ENCODE data around the gene TMEM204. TPM values are rescaled to one million over a fixed set of nuclear protein-coding genes. Genes with fewer than 3 reads are reported as not detected.

The TMEM204 gene
- polyA plus RNA-seq, 1 of the 3 experiments (the other 2 are of a cell fraction), result 2.3 TPM

DNA sequence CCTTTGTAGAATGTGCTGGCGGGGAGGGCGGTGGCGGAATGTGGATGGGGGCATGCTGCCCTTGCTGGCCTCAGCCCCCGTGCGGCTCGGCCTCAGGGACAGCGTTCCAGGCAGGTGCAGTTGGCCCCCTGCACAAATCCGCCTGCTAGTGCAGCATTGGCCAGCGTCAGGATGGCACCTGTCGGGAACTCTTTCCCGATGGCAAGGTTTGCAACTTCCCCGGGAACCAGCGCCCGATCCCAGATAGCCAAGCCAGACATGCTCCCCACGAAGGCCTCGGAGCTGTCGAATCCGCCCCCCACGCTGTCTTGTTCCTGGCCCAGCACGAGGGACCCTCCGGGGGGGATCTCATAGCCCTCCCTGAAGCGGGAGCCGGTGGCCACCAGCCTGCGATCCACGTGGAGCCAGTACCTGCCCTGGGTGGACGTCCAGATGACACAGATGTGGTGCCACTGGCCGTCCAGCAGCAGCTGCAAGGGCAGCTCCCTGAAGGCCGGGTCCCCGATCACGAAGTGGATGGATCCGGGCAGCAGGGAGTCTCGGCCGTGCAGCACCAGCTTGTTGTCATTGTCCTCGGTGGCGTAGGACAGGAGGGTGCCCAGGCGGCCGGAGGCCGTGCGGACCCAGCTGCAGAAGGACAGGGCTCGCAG is 47.5 kb upstream of the TMEM204 start:
- no peak for DNase-seq
- H3K9me3 ChIP-seq, result no peaks in the 10 kb centered on the region
- H3K36me3 ChIP-seq (replicated peaks in 1 of 2; ENCODE audit: control insufficient read depth in 1 of 2, insufficient read depth in 2 of 2, low read length in 1 of 2), result no peaks in the 10 kb centered on the region
- peaks cover 0 to 4% of the 10 kb centered on the region in 2 experiments; a peak in 1 of 4 replicates for H3K4me1 ChIP-seq (ENCODE audit: control insufficient read depth in 1 of 2, insufficient read depth in 2 of 2, low read depth in 1 of 2, low read length in 1 of 2)
- ChIA-PET CTCF (no interaction called here), POLR2A (no interaction called here)
- no peak for TF ChIP-seq FOSL2 (IDR thresholded peaks at IDR 0.05; ENCODE audit: borderline replicate concordance, low read depth)
- no peak overlapping the region for H3K4me2 ChIP-seq
- no peaks in the 10 kb centered on the region for H3K27me3 ChIP-seq (ENCODE audit: insufficient read depth)
- 76% methylated on average over 25 of the region's 40 CpGs for WGBS (ENCODE audit: low lambda C conversion rate)
- no peak overlapping the region for H3K9ac ChIP-seq
- no peaks in the 10 kb centered on the region for H3K79me2 ChIP-seq (ENCODE audit: insufficient read depth)
- H3K9me2 ChIP-seq, result no peaks in the 10 kb centered on the region
- no peak overlapping the region for H2AFZ ChIP-seq (ENCODE audit: low read depth)
- no peaks in the 10 kb centered on the region for H4K20me1 ChIP-seq (ENCODE audit: insufficient read depth)
- H3F3A ChIP-seq (replicated peaks; ENCODE audit: insufficient read depth), result no peaks in the 10 kb centered on the region
- no peak overlapping the region for H3K27ac ChIP-seq (ENCODE audit: low read depth in 2 of 2, low read length in 1 of 2)
- H3K4me3 ChIP-seq (ENCODE audit: low read depth in 2 of 2, low read length in 1 of 2), result no peak overlapping the region

DNA sequence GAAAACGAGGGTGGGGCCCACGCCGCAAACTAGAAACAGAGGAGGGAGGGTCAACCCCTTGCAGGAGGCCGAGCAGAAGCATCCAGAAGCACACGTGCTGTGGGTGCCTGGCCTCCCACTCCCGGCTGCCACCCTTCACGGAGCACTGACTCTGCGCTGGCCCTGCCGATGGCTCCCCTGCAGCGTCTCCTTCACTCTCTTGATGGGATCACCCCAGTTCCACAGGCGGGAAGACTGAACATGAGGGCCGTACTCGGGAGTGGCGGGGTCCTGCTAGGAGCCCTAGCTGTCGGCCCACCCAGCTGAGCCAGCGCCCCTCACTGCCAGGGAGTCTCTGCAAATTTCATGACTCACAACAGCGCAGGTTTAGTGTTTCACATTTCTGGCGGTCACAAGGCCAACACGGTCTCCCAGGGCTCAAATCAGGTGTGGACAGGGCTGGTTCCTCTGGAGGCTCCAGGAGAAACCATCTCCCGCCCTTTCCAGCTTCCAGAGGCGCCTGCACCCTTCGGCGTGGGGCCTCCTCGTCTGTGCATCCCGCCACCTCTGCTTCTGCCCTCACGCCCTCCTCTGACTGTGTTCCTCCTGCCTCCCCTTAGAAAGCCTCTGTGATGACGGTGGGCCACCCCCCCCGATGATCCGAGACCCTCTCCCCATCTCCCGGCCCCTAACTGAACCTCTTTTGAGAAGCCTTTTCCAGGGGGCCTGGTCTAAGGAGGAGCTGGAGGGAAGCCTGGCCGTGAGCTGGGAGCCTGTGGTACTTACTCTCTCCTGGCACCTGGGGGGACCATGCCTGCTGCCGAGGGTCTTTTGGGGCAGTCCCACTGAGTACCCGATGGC is 46.7 kb upstream of the TMEM204 start:
- Histone ChIP-seq H3K4me2 (no peak overlapping the region), H3K27me3 (ENCODE audit: insufficient read depth) (no peaks in the 10 kb centered on the region), H4K20me1 (ENCODE audit: insufficient read depth) (no peaks in the 10 kb centered on the region), H3F3A (replicated peaks; ENCODE audit: insufficient read depth) (no peaks in the 10 kb centered on the region), H3K9ac (no peak overlapping the region), H2AFZ (ENCODE audit: low read depth) (no peak overlapping the region), H3K4me1 (ENCODE audit: control insufficient read depth in 1 of 2, insufficient read depth in 2 of 2, low read depth in 1 of 2, low read length in 1 of 2) (peaks cover 0 to 4% of the 10 kb centered on the region in 2 experiments; a peak in 1 of 4 replicates), H3K79me2 (ENCODE audit: insufficient read depth) (no peaks in the 10 kb centered on the region), H3K36me3 (replicated peaks in 1 of 2; ENCODE audit: control insufficient read depth in 1 of 2, insufficient read depth in 2 of 2, low read length in 1 of 2) (no peaks in the 10 kb centered on the region), H3K9me2 (no peaks in the 10 kb centered on the region), H3K4me3 (ENCODE audit: low read depth in 2 of 2, low read length in 1 of 2) (no peak overlapping the region), H3K27ac (ENCODE audit: low read depth in 2 of 2, low read length in 1 of 2) (no peak overlapping the region), H3K9me3 (no peaks in the 10 kb centered on the region)
- WGBS (ENCODE audit: low lambda C conversion rate), result 68% methylated on average over 17 of the region's 33 CpGs
- DNase-seq, result no peak
- TF ChIP-seq SMC3 (IDR thresholded peaks at IDR 0.05; ENCODE audit: low read depth, low read length), result no peak
- TF ChIP-seq, protein P1, sequence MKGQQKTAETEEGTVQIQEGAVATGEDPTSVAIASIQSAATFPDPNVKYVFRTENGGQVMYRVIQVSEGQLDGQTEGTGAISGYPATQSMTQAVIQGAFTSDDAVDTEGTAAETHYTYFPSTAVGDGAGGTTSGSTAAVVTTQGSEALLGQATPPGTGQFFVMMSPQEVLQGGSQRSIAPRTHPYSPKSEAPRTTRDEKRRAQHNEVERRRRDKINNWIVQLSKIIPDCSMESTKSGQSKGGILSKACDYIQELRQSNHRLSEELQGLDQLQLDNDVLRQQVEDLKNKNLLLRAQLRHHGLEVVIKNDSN (IDR thresholded peaks at IDR 0.05; ENCODE audit: borderline replicate concordance, low read depth), result no peak
- no peak for TF ChIP-seq FOXJ3 (CRISPR knock-in tag; IDR thresholded peaks at IDR 0.05)
- no peak for TF ChIP-seq EP300 (IDR thresholded peaks at IDR 0.05; ENCODE audit: borderline replicate concordance in 1 of 2, low read depth in 1 of 2, low read length in 1 of 2)
- no peak for TF ChIP-seq POLR2AphosphoS5 (IDR thresholded peaks at IDR 0.05; ENCODE audit: low read depth, low read length)
- TF ChIP-seq, protein P2, sequence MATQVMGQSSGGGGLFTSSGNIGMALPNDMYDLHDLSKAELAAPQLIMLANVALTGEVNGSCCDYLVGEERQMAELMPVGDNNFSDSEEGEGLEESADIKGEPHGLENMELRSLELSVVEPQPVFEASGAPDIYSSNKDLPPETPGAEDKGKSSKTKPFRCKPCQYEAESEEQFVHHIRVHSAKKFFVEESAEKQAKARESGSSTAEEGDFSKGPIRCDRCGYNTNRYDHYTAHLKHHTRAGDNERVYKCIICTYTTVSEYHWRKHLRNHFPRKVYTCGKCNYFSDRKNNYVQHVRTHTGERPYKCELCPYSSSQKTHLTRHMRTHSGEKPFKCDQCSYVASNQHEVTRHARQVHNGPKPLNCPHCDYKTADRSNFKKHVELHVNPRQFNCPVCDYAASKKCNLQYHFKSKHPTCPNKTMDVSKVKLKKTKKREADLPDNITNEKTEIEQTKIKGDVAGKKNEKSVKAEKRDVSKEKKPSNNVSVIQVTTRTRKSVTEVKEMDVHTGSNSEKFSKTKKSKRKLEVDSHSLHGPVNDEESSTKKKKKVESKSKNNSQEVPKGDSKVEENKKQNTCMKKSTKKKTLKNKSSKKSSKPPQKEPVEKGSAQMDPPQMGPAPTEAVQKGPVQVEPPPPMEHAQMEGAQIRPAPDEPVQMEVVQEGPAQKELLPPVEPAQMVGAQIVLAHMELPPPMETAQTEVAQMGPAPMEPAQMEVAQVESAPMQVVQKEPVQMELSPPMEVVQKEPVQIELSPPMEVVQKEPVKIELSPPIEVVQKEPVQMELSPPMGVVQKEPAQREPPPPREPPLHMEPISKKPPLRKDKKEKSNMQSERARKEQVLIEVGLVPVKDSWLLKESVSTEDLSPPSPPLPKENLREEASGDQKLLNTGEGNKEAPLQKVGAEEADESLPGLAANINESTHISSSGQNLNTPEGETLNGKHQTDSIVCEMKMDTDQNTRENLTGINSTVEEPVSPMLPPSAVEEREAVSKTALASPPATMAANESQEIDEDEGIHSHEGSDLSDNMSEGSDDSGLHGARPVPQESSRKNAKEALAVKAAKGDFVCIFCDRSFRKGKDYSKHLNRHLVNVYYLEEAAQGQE (IDR thresholded peaks at IDR 0.05; ENCODE audit: low read depth, low read length), result no peak
- TF ChIP-seq TAF1 (IDR thresholded peaks at IDR 0.05; ENCODE audit: borderline replicate concordance, low read depth, low read length), result no peak
- TF ChIP-seq, protein P3, sequence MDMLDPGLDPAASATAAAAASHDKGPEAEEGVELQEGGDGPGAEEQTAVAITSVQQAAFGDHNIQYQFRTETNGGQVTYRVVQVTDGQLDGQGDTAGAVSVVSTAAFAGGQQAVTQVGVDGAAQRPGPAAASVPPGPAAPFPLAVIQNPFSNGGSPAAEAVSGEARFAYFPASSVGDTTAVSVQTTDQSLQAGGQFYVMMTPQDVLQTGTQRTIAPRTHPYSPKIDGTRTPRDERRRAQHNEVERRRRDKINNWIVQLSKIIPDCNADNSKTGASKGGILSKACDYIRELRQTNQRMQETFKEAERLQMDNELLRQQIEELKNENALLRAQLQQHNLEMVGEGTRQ (IDR thresholded peaks at IDR 0.05; ENCODE audit: borderline replicate concordance, low read depth, low read length), result no peak
- no peak for TF ChIP-seq FOSL2 (IDR thresholded peaks at IDR 0.05; ENCODE audit: borderline replicate concordance, low read depth)
- TF ChIP-seq, protein P4, sequence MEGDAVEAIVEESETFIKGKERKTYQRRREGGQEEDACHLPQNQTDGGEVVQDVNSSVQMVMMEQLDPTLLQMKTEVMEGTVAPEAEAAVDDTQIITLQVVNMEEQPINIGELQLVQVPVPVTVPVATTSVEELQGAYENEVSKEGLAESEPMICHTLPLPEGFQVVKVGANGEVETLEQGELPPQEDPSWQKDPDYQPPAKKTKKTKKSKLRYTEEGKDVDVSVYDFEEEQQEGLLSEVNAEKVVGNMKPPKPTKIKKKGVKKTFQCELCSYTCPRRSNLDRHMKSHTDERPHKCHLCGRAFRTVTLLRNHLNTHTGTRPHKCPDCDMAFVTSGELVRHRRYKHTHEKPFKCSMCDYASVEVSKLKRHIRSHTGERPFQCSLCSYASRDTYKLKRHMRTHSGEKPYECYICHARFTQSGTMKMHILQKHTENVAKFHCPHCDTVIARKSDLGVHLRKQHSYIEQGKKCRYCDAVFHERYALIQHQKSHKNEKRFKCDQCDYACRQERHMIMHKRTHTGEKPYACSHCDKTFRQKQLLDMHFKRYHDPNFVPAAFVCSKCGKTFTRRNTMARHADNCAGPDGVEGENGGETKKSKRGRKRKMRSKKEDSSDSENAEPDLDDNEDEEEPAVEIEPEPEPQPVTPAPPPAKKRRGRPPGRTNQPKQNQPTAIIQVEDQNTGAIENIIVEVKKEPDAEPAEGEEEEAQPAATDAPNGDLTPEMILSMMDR (IDR thresholded peaks at IDR 0.05), result no peak
- TF ChIP-seq CHD2 (IDR thresholded peaks at IDR 0.05; ENCODE audit: low read length, partially characterized antibody), result no peak
- no peak for TF ChIP-seq RXRA (IDR thresholded peaks at IDR 0.05; ENCODE audit: borderline replicate concordance, low read depth)
- POLR2A ChIA-PET, result no interaction called here
- CTCF ChIA-PET, result no interaction called here
